Ovary (tissue), 9 donors: Measurements from ENCODE around the gene TNFRSF9. TPM values are rescaled to one million over a fixed set of nuclear protein-coding genes. Genes with fewer than 3 reads are reported as not detected.
"Not testable (repeated sequence)": the region's sequence is repeated elsewhere in the genome, so short reads cannot be mapped to it uniquely, and the experiment has no call there.

Source experiments
- DNase-seq, 5 donors: peaks; one replicate each; pipeline ENCODE4 v3.0.0-alpha.2; 2019 to 2020
- H3K27ac ChIP-seq, 2 donors: fragments of 200-600 bp; one replicate each; pipeline versions ENCODE4 v1.5.1 to v1.8.0; 2019 to 2022
- H3K27me3 ChIP-seq: fragments of 200-600 bp; one replicate; pipeline ENCODE4 v1.8.0; 2022
- H3K36me3 ChIP-seq: fragments of 200-600 bp; sonication (generic); one replicate; pipeline ENCODE4 v1.5.1; 2019
- H3K4me1 ChIP-seq: one replicate; pipeline ENCODE4 v1.8.1; 2013; ENCODE audit warnings: mild to moderate bottlenecking, moderate library complexity; ENCODE audit not compliant: insufficient read depth
- H3K4me3 ChIP-seq: fragments of 200-600 bp; sonication (generic); one replicate; pipeline ENCODE4 v1.5.1; 2017
- H3K9me3 ChIP-seq, 2 donors: fragments of 200-600 bp in 1 of 2; sonication (generic) in 1 of 2; one replicate each; pipeline versions ENCODE4 v1.5.1 to v1.8.1; 2013 to 2019; ENCODE audit warnings: mild to moderate bottlenecking in 1 of 2, moderate library complexity in 1 of 2
- EP300 ChIP-seq: sonication (generic); formaldehyde crosslinking; IDR thresholded peaks from one replicate; pipeline ENCODE4 v1.6.1; 2017; ENCODE audit warnings: antibody characterized with exemption
- POLR2A ChIP-seq: fragments of 450-650 bp; IDR thresholded peaks from one replicate; pipeline ENCODE4 v1.6.1; 2017; ENCODE audit warnings: antibody characterized with exemption, mild to moderate bottlenecking, moderate library complexity
- WGBS, 3 donors: extraction: QIAGEN DNeasy Blood & Tissue Kit in 1 of 3; methylation state at CpG; one replicate each; pipeline versions ENCODE4 v1.1.5 to v1.1.7; 2013 to 2017; 5-methylcytosine and 5-hydroxymethylcytosine counted together
- intact Hi-C, 4 donors: fragments of 100-400 bp; cut with DNase I; formaldehyde crosslinking; loops; one replicate each; pipeline versions ENCODE4 v1.11.0 to v1.15.1; 2022 to 2023
- polyA plus RNA-seq, 2 donors: library from polyadenylated mRNA; stranded (reverse); fragments of 200-250 nt in 1 of 2; fragments of 350-450 nt in 1 of 2; fragmentation: Illumina TruSeq in 1 of 2; extraction: RNeasy Lipid Tissue Mini Kit (QIAGEN cat#74804) in 1 of 2; gene quantifications; one replicate each; pipeline ENCODE4 v1.2.3, GENCODE V29; 2013 to 2014
- total RNA-seq, 7 donors: library from RNA; depleted of rRNA in 2 of 7; stranded (reverse); fragments of >200 nt in 2 of 7; fragmentation: NEBNext Ultra II Directional in 3 of 7; extraction: Animal tissue kit (Norgen Biotek cat#: 25700) in 3 of 7; gene quantifications; one replicate each; pipeline versions ENCODE4 v1.1.0 to v1.2.4, GENCODE V29; 2016 to 2023
- TF ChIP-seq, protein P1 (sequence below), 3 donors: fragments of 450-650 bp in 2 of 3; fragments of 200-600 bp in 1 of 3; IDR thresholded peaks; one replicate each; pipeline versions ENCODE4 v1.5.1 to v1.8.0; 2016 to 2022; ENCODE audit warnings: antibody characterized with exemption in 3 of 3, mild to moderate bottlenecking in 1 of 3
- donor health status: DM: no; HTN: no; CAD: no; lungs with moderate emphysema.
- donor health status: DM: no; HTN: no; CAD: no.
- donor health status: Bipolar disorder and iron deficiency.
- donor health status: DM: yes; HTN: yes; CAD: no.
- donor health status: DM: no; HTN: no; CAD: no.
- donor health status: DM: yes; HTN: yes; CAD: no.

The TNFRSF9 gene
- total and polyA plus RNA-seq, 9 donors, result 0.05 to 0.10 (median 0.08) TPM; not detected in 6

DNA sequence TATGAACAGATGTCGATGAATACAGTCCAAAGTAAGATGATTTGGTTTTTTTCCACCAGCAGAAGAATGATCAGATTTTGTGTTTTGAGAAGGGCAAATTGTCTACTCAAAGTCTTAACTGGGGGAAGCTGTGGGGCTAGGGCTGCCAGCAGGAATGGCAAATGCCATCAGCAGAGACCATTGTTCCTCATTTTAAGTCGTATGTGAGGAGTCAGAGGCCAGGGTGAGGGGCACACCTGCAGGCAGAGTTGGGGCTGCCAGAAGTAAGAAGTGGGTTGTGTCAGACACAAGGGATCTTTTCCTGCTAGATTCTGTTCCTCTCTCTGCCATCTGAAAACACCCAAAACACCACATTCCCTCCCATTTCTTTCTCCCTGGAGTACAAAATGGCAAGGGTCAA is 29.6 kb upstream of the TNFRSF9 start:
- H3K4me3 ChIP-seq, result no peak overlapping the region
- 64 to 84% (median 70%) methylated on average over 2 of the region's 2 CpGs for WGBS, 3 donors
- TF ChIP-seq POLR2A (no peak), EP300 (no peak)
- TF ChIP-seq, protein P1, sequence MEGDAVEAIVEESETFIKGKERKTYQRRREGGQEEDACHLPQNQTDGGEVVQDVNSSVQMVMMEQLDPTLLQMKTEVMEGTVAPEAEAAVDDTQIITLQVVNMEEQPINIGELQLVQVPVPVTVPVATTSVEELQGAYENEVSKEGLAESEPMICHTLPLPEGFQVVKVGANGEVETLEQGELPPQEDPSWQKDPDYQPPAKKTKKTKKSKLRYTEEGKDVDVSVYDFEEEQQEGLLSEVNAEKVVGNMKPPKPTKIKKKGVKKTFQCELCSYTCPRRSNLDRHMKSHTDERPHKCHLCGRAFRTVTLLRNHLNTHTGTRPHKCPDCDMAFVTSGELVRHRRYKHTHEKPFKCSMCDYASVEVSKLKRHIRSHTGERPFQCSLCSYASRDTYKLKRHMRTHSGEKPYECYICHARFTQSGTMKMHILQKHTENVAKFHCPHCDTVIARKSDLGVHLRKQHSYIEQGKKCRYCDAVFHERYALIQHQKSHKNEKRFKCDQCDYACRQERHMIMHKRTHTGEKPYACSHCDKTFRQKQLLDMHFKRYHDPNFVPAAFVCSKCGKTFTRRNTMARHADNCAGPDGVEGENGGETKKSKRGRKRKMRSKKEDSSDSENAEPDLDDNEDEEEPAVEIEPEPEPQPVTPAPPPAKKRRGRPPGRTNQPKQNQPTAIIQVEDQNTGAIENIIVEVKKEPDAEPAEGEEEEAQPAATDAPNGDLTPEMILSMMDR (IDR thresholded peaks at IDR 0.05), result no peak
- no peaks in the 10 kb centered on the region for H3K36me3 ChIP-seq
- DNase-seq, result no peak
- intact Hi-C loops, result no loop called here
- H3K9me3 ChIP-seq, result no peaks in the 10 kb centered on the region
- H3K4me1 ChIP-seq, result peaks cover 2% of the 10 kb centered on the region
- H3K27ac ChIP-seq, result no peak overlapping the region
- no peaks in the 10 kb centered on the region for H3K27me3 ChIP-seq

DNA sequence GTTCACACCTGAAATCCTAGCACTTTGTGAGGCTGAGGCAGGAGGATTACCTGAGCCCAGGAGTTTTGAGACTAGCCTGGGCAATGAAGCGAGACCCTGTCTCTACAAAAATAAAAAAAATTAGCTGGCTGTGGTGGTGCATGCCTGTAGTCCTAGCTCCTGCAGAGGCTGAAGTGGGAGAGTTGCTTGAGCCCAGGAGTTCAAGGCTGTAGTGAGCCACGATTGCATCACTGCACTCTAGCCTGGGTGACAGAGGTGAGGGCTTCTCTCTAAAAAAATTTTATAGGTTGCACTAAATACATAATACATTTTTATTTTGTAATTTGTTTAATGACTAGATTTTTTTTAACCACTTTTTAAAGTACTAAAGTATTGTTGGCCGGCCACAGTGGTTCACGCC is 27.0 kb upstream of the TNFRSF9 start:
- DNase-seq, result no peak
- no peak overlapping the region for H3K27ac ChIP-seq

DNA sequence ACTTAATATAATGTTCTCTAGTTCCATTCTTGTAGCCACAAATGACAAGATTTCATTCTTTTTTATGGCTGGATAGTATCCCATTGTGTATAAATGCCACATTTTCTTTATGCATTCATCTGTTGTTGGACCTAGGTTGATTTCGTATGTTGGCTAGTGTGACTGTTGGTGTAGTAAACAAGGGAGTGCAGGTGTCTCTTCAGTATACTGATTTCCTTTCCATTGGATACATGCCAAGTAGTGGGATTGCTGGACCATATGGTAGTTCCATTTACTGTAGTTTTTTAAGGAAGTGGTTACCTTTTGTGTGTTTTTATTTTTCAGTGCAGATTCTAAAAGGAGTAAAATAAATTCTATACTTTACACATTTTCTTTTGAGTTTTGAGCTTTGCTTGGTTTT is 26.6 kb upstream of the TNFRSF9 start:
- no peak for DNase-seq
- H3K4me1 ChIP-seq, result peaks cover 3% of the 10 kb centered on the region
- no peaks in the 10 kb centered on the region for H3K9me3 ChIP-seq
- TF ChIP-seq, protein P1 (IDR thresholded peaks at IDR 0.05), result no peak
- TF ChIP-seq POLR2A, result no peak
- TF ChIP-seq EP300, result no peak
- H3K36me3 ChIP-seq, result no peaks in the 10 kb centered on the region
- WGBS, 3 donors, result 57 to 64% (median 61%) methylated on average over 1 of the region's 1 CpG
- H3K27ac ChIP-seq, result no peak overlapping the region
- intact Hi-C loops, result no loop called here
- H3K4me3 ChIP-seq, result no peak overlapping the region
- no peaks in the 10 kb centered on the region for H3K27me3 ChIP-seq

More for the DNA sequence above, 27.0 kb upstream of the TNFRSF9 start:
- Histone ChIP-seq H3K9me3 (no peaks in the 10 kb centered on the region), H3K4me3 (no peak overlapping the region), H3K4me1 (peaks cover 3% of the 10 kb centered on the region), H3K36me3 (no peaks in the 10 kb centered on the region), H3K27me3 (no peaks in the 10 kb centered on the region)
- WGBS, 3 donors, result 70 to 78% (median 75%) methylated on average over 4 of the region's 4 CpGs
- TF ChIP-seq EP300 (no peak), POLR2A (no peak)
- TF ChIP-seq, protein P1 (IDR thresholded peaks at IDR 0.05), result no peak
- intact Hi-C loops, result no loop called here

DNA sequence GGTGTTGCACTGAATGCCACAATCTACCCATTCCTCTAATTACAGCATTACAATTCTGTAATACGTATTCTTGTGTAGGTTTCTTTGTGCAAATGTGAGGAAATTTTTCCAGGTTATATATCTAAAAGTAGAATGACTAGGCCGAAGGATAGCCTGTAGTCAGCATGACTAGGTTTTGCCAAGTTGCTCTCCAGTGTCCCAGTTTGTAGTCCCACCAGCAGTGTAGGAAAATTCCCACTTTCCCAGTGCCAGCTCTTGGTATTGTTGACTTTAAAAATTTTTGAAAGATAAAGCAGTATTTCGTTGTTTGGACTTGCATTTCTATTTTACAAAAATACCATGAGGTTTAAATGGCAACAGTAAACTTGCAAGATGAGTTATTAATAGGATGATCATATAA is 23.8 kb upstream of the TNFRSF9 start:
- intact Hi-C loops, result no loop called here
- Histone ChIP-seq H3K4me3 (no peak overlapping the region), H3K4me1 (peaks cover 3% of the 10 kb centered on the region), H3K36me3 (no peaks in the 10 kb centered on the region), H3K27me3 (no peaks in the 10 kb centered on the region), H3K9me3 (no peaks in the 10 kb centered on the region), H3K27ac (no peak overlapping the region)
- TF ChIP-seq, protein P1 (IDR thresholded peaks at IDR 0.05), result no peak
- TF ChIP-seq EP300, result no peak
- TF ChIP-seq POLR2A, result no peak
- 61 to 79% (median 78%) methylated on average over 3 of the region's 3 CpGs for WGBS, 3 donors
- no peak for DNase-seq

DNA sequence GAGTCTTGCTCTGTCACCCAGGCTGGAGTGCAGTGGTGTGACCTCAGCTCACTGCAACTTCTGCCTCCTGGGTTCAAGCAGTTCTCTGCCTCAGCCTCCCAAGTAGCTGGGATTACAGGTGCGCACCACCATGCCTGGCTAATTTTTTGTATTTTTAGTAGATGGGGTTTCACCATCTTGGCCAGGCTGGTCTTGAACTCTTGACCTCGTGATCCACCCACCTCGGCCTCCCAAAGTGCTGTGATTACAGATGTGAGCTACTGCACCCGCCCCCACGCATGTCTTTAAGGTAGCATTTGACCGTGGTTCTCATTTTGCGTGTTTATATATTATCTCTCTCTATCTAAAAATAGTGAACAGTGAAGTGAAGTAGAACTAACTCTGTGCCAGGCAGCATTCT is 23.2 kb upstream of the TNFRSF9 start:
- WGBS, 3 donors, result 76 to 82% (median 77%) methylated on average over 7 of the region's 7 CpGs
- intact Hi-C loops, H3K36me3 ChIP-seq, H3K9me3 ChIP-seq, H3K4me3 ChIP-seq, H3K27me3 ChIP-seq, DNase-seq, H3K4me1 ChIP-seq, H3K27ac ChIP-seq: not testable (repeated sequence)

DNA sequence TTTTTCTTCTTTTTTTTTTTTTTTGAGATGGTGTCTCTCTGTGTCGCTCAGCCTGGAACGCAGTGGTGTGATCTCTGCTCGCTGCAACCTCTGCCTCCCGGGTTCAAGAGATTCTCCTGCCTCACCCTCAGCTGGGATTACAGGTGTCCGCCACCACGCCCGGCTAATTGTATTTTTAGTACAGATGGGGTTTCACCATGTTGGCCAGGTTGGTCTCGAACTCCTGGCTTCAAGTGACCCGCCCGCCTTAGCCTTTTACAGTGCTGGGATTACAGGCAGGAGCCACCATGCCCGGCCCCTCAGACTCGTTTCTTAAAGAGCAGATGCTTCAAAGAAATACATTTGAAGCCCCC is 22.7 kb upstream of the TNFRSF9 start:
- H3K27me3 ChIP-seq, H3K36me3 ChIP-seq, intact Hi-C loops, H3K27ac ChIP-seq, H3K4me1 ChIP-seq, H3K4me3 ChIP-seq, DNase-seq, H3K9me3 ChIP-seq: not testable (repeated sequence)
- 93 to 96% (median 96%) methylated on average over 12 of the region's 12 CpGs for WGBS, 3 donors
